Esophagus squamous epithelium (tissue), 5 donors: ENCODE measurements around the gene MTX3. TPM values are rescaled to one million over a fixed set of nuclear protein-coding genes. Genes with fewer than 3 reads are reported as not detected.

ENCODE experiments used
- DNase-seq: peaks from one replicate; lab custom pipeline; 2025; lab: John Stamatoyannopoulos, UW
- H3K27ac ChIP-seq, 4 donors: fragments of 200-600 bp; sonication (generic); one replicate each; pipeline ENCODE4 v1.5.1; 2016 to 2019; ENCODE audit warnings: mild to moderate bottlenecking in 1 of 4
- H3K27me3 ChIP-seq, 4 donors: fragments of 200-600 bp; sonication (generic); 1 replicate in 3 of 4; 2 replicates in 1 of 4; pipeline versions ENCODE4 v1.5.1 to v1.6.0; 2017 to 2021; ENCODE audit warnings: antibody characterized with exemption in 1 of 4
- H3K36me3 ChIP-seq, 3 donors: fragments of 200-600 bp; sonication (generic); one replicate each; pipeline ENCODE4 v1.5.1; 2016 to 2019
- H3K4me1 ChIP-seq, 3 donors: fragments of 200-600 bp; sonication (generic); one replicate each; pipeline ENCODE4 v1.5.1; 2017 to 2019
- H3K4me3 ChIP-seq, 4 donors: fragments of 200-600 bp; sonication (generic); 1 replicate in 3 of 4; 2 replicates in 1 of 4; pipeline ENCODE4 v1.5.1; 2016 to 2019; ENCODE audit warnings: mild to moderate bottlenecking in 2 of 4, moderate library complexity in 1 of 4
- H3K9me3 ChIP-seq, 3 donors: fragments of 200-600 bp; sonication (generic); one replicate each; pipeline ENCODE4 v1.5.1; 2016 to 2019
- POLR2A ChIP-seq, 4 donors: fragments of 450-650 bp; IDR thresholded peaks; one replicate each; pipeline ENCODE4 v1.6.1; 2017; ENCODE audit warnings: antibody characterized with exemption in 4 of 4, mild to moderate bottlenecking in 4 of 4, moderate library complexity in 3 of 4
- WGBS, 2 donors: methylation state at CpG; one replicate each; pipeline ENCODE4 v1.1.5; 2018; 5-methylcytosine and 5-hydroxymethylcytosine counted together
- intact Hi-C: fragments of 100-400 bp; cut with DNase I; formaldehyde crosslinking; loops from one replicate; pipeline ENCODE4 v1.15.0; 2022
- small RNA-seq, 4 donors: library from RNA; depleted of rRNA; stranded (forward); fragments of <200 nt; gene quantifications; one replicate each; pipeline ENCODE3, GENCODE V24; 2016
- total RNA-seq, 4 donors: library from RNA; depleted of rRNA; stranded (reverse); fragments of >200 nt; gene quantifications; one replicate each; pipeline ENCODE4 v1.1.0, GENCODE V29; 2016
- TF ChIP-seq, protein P1 (sequence below), 6 experiments: fragments of 450-650 bp in 4 of 6; fragments of 200-600 bp in 2 of 6; sonication (generic) in 2 of 6; IDR thresholded peaks; one replicate each; pipeline ENCODE4 v1.5.1; 2016 to 2019; ENCODE audit warnings: antibody characterized with exemption in 6 of 6, mild to moderate bottlenecking in 4 of 6, moderate library complexity in 4 of 6
- donor health status: DM: yes; HTN: yes; CAD: no.

Gene MTX3
- total RNA-seq, 4 donors from 2014 or later = 6.5 to 15.8 (median 12.3) TPM

DNA sequence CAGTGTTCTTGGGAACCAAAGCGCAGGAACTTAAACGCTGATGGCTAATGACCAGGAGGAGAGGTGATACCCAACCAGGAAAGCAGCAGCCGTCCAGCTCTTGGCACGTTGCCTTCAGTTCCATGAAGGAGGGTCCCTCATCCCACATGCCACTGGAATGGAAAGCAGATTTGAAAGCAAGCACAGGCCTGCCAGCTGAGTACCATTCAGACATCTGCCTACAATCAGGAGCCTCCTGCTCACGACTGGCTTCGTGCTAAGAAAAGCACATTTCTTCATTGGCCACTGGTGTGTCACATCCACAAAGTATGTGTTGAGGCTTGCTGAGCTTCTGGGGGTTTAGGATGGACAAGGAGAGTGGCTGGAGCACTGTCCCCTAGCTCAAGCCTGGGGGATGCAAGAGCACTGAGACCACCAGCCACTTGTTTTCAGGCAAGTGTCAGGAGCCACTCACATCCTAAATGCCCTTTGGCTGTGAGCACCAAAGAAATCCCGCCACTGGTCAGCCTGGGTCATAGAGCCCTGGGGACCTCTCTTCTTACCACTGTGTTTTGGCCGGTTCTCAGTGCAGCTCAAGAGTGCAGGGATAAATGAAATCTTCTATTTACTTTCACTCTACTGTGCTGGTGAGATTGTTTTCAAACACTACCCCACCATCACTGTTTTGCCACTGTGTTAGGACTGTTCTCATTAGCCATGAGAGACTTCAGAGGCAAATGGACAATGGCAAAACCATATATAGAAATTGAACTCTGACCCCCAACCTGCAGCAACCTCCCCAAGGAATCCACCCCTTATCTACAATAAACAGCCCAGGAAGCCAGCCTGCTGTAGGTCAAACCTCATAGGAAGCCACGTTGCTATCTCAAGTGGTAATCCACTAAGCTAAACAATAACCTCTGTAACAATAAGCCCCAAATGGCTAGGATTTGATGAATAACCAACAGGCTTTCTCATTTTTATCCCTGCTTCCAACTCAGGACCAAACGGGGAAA lies 58.3 kb downstream of the MTX3 start:
- Histone ChIP-seq H3K27me3 (no peaks in the 10 kb centered on the region), H3K27ac (no peak overlapping the region), H3K9me3 (no peaks in the 10 kb centered on the region), H3K4me1 (peaks cover 0 to 13% (median 8%) of the 10 kb centered on the region in 3 donors), H3K36me3 (no peaks in the 10 kb centered on the region), H3K4me3 (no peak overlapping the region)
- DNase-seq = no peak
- intact Hi-C loops = no loop called here
- TF ChIP-seq POLR2A (IDR thresholded peaks at IDR 0.05) = no peak
- TF ChIP-seq, protein P1, sequence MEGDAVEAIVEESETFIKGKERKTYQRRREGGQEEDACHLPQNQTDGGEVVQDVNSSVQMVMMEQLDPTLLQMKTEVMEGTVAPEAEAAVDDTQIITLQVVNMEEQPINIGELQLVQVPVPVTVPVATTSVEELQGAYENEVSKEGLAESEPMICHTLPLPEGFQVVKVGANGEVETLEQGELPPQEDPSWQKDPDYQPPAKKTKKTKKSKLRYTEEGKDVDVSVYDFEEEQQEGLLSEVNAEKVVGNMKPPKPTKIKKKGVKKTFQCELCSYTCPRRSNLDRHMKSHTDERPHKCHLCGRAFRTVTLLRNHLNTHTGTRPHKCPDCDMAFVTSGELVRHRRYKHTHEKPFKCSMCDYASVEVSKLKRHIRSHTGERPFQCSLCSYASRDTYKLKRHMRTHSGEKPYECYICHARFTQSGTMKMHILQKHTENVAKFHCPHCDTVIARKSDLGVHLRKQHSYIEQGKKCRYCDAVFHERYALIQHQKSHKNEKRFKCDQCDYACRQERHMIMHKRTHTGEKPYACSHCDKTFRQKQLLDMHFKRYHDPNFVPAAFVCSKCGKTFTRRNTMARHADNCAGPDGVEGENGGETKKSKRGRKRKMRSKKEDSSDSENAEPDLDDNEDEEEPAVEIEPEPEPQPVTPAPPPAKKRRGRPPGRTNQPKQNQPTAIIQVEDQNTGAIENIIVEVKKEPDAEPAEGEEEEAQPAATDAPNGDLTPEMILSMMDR (IDR thresholded peaks at IDR 0.05) = no peak
- 74 to 86% methylated on average over 10 of the region's 10 CpGs for WGBS, 2 donors

DNA sequence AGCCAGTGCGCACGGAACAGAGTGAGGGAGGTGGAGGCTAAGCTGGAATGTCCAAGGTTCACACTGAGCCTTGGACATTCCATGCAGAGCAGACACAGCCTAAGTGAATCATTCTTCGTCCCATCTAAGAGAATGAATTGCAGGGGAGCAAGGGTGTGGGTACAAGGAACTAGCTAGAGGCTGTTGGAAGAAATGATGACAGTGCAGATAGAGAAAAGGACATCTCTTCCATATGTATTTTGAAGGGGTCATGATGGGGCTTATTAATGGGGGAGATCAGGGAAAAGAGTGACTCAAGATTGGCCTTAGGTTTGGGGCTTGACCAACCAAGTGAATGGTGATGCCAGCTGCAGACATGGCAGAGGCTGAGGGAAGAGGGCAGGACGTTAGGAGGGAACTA lies 59.2 kb downstream of the MTX3 start:
- no peak for DNase-seq
- WGBS, 2 donors = 88 to 92% methylated on average over 4 of the region's 4 CpGs
- Histone ChIP-seq H3K4me1 (peaks cover 0 to 13% (median 5%) of the 10 kb centered on the region in 3 donors), H3K9me3 (no peaks in the 10 kb centered on the region), H3K27ac (no peak overlapping the region), H3K36me3 (no peaks in the 10 kb centered on the region), H3K4me3 (no peak overlapping the region), H3K27me3 (no peaks in the 10 kb centered on the region)
- TF ChIP-seq POLR2A (IDR thresholded peaks at IDR 0.05) = no peak
- TF ChIP-seq, protein P1 (IDR thresholded peaks at IDR 0.05) = no peak
- intact Hi-C loops = no loop called here

DNA sequence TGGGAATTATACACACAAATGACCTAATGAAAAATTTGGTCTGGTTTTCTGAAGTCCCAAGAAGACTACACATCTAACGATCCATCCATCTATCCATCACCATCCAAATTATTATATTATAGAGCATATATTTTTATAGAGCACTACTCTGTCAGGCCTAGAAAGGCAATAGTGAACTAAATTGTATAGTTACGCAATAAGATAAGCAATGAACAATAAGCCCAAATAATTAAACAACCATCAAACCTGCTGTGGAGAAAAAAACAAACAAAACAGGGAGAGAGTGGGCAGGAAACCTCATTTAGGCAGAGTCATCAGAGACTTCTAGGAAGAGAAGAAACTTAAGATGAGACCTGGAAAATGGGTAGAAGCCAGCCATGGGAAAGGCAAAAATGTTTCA lies 59.7 kb downstream of the MTX3 start:
- Histone ChIP-seq H3K4me1 (peaks cover 0 to 10% (median under 1%) of the 10 kb centered on the region in 3 donors), H3K9me3 (no peaks in the 10 kb centered on the region), H3K27ac (no peak overlapping the region), H3K36me3 (no peaks in the 10 kb centered on the region), H3K4me3 (no peak overlapping the region), H3K27me3 (no peaks in the 10 kb centered on the region)
- intact Hi-C loops = no loop called here
- TF ChIP-seq, protein P1 (IDR thresholded peaks at IDR 0.05) = no peak
- TF ChIP-seq POLR2A (IDR thresholded peaks at IDR 0.05) = no peak
- no peak for DNase-seq
- 94 to 98% methylated on average over 2 of the region's 2 CpGs for WGBS, 2 donors

DNA sequence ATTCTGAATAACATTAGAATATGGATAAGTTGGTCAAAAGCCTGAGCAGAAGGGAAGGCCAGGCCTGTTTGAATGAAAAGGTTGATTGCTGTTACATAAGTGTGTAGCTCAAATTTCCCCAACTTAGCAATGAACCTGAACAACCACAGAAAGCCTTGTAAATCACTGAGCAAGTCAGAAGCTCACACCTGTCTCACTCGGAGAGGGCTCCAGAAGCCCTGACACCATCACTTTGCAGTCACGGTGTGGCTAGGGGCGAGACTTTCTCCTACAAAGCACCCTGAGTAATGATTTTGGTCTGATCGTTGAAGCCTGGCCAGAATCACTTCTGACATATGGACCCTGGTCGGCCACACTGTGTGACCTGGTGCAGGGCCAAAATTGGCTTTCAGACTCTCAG lies 62.0 kb downstream of the MTX3 start:
- no peaks in the 10 kb centered on the region for H3K9me3 ChIP-seq
- H3K27me3 ChIP-seq = no peaks in the 10 kb centered on the region
- no peaks in the 10 kb centered on the region for H3K4me1 ChIP-seq
- 39 to 50% methylated on average over 1 to 5 of the region's 5 CpGs for WGBS, 2 donors
- H3K36me3 ChIP-seq = no peaks in the 10 kb centered on the region
- no peak for TF ChIP-seq POLR2A (IDR thresholded peaks at IDR 0.05)
- TF ChIP-seq, protein P1 (IDR thresholded peaks at IDR 0.05) = no peak
- no peak overlapping the region for H3K27ac ChIP-seq
- DNase-seq = no peak
- intact Hi-C loops = no loop called here
- H3K4me3 ChIP-seq = no peak overlapping the region

Small RNA genes lying within 50 kb of the gene (small RNA-seq; reads per million reads assigned to genes)
- gene TRMT112P2 = 0 reads per million in 4 donors

Other genes starting within 250 kb of the MTX3 start
- 1 to 10 TPM in 3 of 4 donors, under 1 TPM in 1; 0.44 to 4.7 (median 1.7) TPM for gene THBS4, start 44.1 kb upstream of the MTX3 start, total RNA-seq